GM12875 (cell line): ENCODE data around the gene LONRF3.
"Not testable (repeated sequence)": the region's sequence is repeated elsewhere in the genome, so short reads cannot be mapped to it uniquely, and the experiment has no call there.

ENCODE experiments used
- H3K4me3 ChIP-seq: one replicate; pipeline ENCODE4 v1.5.1; 2011; ENCODE audit warnings: low read depth, low read length, control low read depth
- CTCF ChIP-seq: IDR thresholded peaks from 2 replicates; pipeline ENCODE4 v1.5.1; 2011; ENCODE audit warnings: low read depth, mild to moderate bottlenecking, control low read depth, inconsistent platforms, low read length, moderate library complexity, borderline replicate concordance; ENCODE audit not compliant: insufficient read depth

Gene LONRF3

GRCh38 chrX:119028733-119029330 lies 54.4 kb downstream of the LONRF3 start:
- no peak overlapping the region for H3K4me3 ChIP-seq

GRCh38 chrX:119029656-119030055 lies 55.2 kb downstream of the LONRF3 start:
- not testable (repeated sequence) for H3K4me3 ChIP-seq

More at GRCh38 chrX:119028733-119029330, 54.4 kb downstream of the LONRF3 start:
- no peak for TF ChIP-seq CTCF

- no peak overlapping the region for H3K4me3 ChIP-seq
- TF ChIP-seq CTCF = no peak
Measured at GRCh38 chrX:119030990-119031389, 56.6 kb downstream of the LONRF3 start.

GRCh38 chrX:119036107-119037029 lies 62.0 kb downstream of the LONRF3 start:
- TF ChIP-seq CTCF = no peak
- H3K4me3 ChIP-seq = no peak overlapping the region

- TF ChIP-seq CTCF = no peak
Measured at GRCh38 chrX:119040432-119040831, 66.0 kb downstream of the LONRF3 start.

GRCh38 chrX:119041175-119041574 lies 66.8 kb downstream of the LONRF3 start:
- TF ChIP-seq CTCF = no peak
- H3K4me3 ChIP-seq = no peak overlapping the region

More at GRCh38 chrX:119040432-119040831, 66.0 kb downstream of the LONRF3 start:
- H3K4me3 ChIP-seq = no peak overlapping the region

GRCh38 chrX:119042040-119042439 lies 67.6 kb downstream of the LONRF3 start:
- no peak overlapping the region for H3K4me3 ChIP-seq
- no peak for TF ChIP-seq CTCF
